Measurements from ENCODE around the gene HMGCR. TPM values are rescaled to one million over a fixed set of nuclear protein-coding genes. Genes with fewer than 3 reads are reported as not detected.

Gene HMGCR
- total and polyA plus RNA-seq, 2 of the 8 experiments (the other 6 are each of a cell fraction or from before 2014, with no cell fraction given): 45.8 to 199 TPM

GRCh38 chr5:75395277-75395676, 58.3 kb downstream of the HMGCR start (continued):
- TF ChIP-seq CTCF (IDR thresholded peaks at IDR 0.05; ENCODE audit: control extremely low read depth in 1 of 3, insufficient read depth in 1 of 3, low read depth in 1 of 3, low read length in 3 of 3): no peak
- TF ChIP-seq TEAD4 (IDR thresholded peaks at IDR 0.05; ENCODE audit: low read depth, low read length): no peak
- TF ChIP-seq MAX (IDR thresholded peaks at IDR 0.05): no peak
- no peak for TF ChIP-seq EP300 (IDR thresholded peaks at IDR 0.05; ENCODE audit: borderline replicate concordance in 1 of 2, low read depth in 2 of 2, low read length in 2 of 2)
- TF ChIP-seq JUND (IDR thresholded peaks at IDR 0.05; ENCODE audit: low read length): no peak
